CD4-positive, alpha-beta T cell treated with Interleukin-17A for 1 hour (primary cell): ENCODE measurements around the gene CDC5L.
A peak's percentile ranks its signal among the peaks of the same experiment; 100 is the strongest.
"Not testable (repeated sequence)": the region's sequence is repeated elsewhere in the genome, so short reads cannot be mapped to it uniquely, and the experiment has no call there.

Source experiments
- DNase-seq: peaks from one replicate; pipeline ENCODE4 v3.0.0-alpha.2; 2020

Gene CDC5L

GRCh38 chr6:44387346-44388134 lies at the start of gene CDC5L:
Gene CDC5L, plus strand, starts transcription at chr6:44387706. Its CDS starts 118 bp downstream, at chr6:44387824.
- DNase-seq, result peak; percentile 98

GRCh38 chr6:44338228-44339122 lies 49.0 kb upstream of the CDC5L start:
- DNase-seq, result peak; percentile 79

GRCh38 chr6:44339301-44339700 lies 48.2 kb upstream of the CDC5L start:
- DNase-seq, result no peak

- DNase-seq, result no peak
These were observed 47.5 kb upstream of the CDC5L start for GRCh38 chr6:44339763-44340625.

- no peak for DNase-seq
These were observed 46.2 kb upstream of the CDC5L start for GRCh38 chr6:44341095-44341890.

GRCh38 chr6:44342052-44342451 lies 45.5 kb upstream of the CDC5L start:
- DNase-seq, result no peak

- no peak for DNase-seq
These were observed 45.0 kb upstream of the CDC5L start, which contains the start of gene SPATS1 for GRCh38 chr6:44342489-44342888. Gene SPATS1, plus strand, starts transcription at chr6:44342650. Its CDS starts 446 bp downstream, at chr6:44343096.

- not testable (repeated sequence) for DNase-seq
These were observed 40.7 kb upstream of the CDC5L start for GRCh38 chr6:44346818-44347217.

GRCh38 chr6:44349904-44350649 lies 37.4 kb upstream of the CDC5L start:
- DNase-seq, result no peak

- DNase-seq, result not testable (repeated sequence)
These were observed 36.9 kb upstream of the CDC5L start for GRCh38 chr6:44350650-44350994.

GRCh38 chr6:44352259-44352658 lies 35.2 kb upstream of the CDC5L start:
- DNase-seq, result no peak

GRCh38 chr6:44353336-44353735 lies 34.2 kb upstream of the CDC5L start:
- DNase-seq, result no peak

- DNase-seq, result no peak
These were observed 31.9 kb upstream of the CDC5L start for GRCh38 chr6:44355640-44356039.

GRCh38 chr6:44356487-44356886 lies 31.0 kb upstream of the CDC5L start:
- DNase-seq, result no peak

GRCh38 chr6:44359973-44360372 lies 27.5 kb upstream of the CDC5L start:
- DNase-seq, result no peak

- DNase-seq, result no peak
These were observed 25.6 kb upstream of the CDC5L start for GRCh38 chr6:44361947-44362346.

GRCh38 chr6:44363377-44363926 lies 24.1 kb upstream of the CDC5L start:
- DNase-seq, result no peak

GRCh38 chr6:44366781-44367180 lies 20.7 kb upstream of the CDC5L start:
- no peak for DNase-seq

- no peak for DNase-seq
These were observed 19.8 kb upstream of the CDC5L start for GRCh38 chr6:44367681-44368080.

- no peak for DNase-seq
These were observed 14.5 kb upstream of the CDC5L start for GRCh38 chr6:44373051-44373450.

- no peak for DNase-seq
These were observed 13.7 kb upstream of the CDC5L start for GRCh38 chr6:44373787-44374186.
